GM21786 (cell line): ENCODE data around the gene GPR33.
"Not testable (repeated sequence)": the region's sequence is repeated elsewhere in the genome, so short reads cannot be mapped to it uniquely, and the experiment has no call there.

Source experiments
- ATAC-seq: cut with Tn5 transposase; IDR thresholded peaks from one replicate; pipeline ENCODE4 v1.9.1; 2021; ENCODE audit not compliant: unreplicated experiment

Gene GPR33

GRCh38 chr14:31462450-31462849 is 25.4 kb downstream of the GPR33 start:
- not testable (repeated sequence) for ATAC-seq

GRCh38 chr14:31461545-31461944 is 26.3 kb downstream of the GPR33 start:
- no peak for ATAC-seq

- ATAC-seq: peak; percentile 1
These were observed 29.9 kb downstream of the GPR33 start for GRCh38 chr14:31457665-31458659.

GRCh38 chr14:31456841-31457664 is 30.8 kb downstream of the GPR33 start, which contains the start of gene DTD2:
Gene DTD2 (minus strand): TSS chr14:31457506. CDS start chr14:31457393, 113 bp downstream.
- ATAC-seq: peak; percentile 98

GRCh38 chr14:31449971-31450610 is 37.7 kb downstream of the GPR33 start:
- ATAC-seq: peak; percentile 60

GRCh38 chr14:31449136-31449535 is 38.7 kb downstream of the GPR33 start:
- ATAC-seq: no peak

GRCh38 chr14:31445703-31446102 is 42.1 kb downstream of the GPR33 start:
- ATAC-seq: no peak

- no peak for ATAC-seq
These were observed 45.6 kb downstream of the GPR33 start for GRCh38 chr14:31442284-31442683.

- ATAC-seq: no peak
These were observed 46.3 kb downstream of the GPR33 start for GRCh38 chr14:31441273-31442111.

- no peak for ATAC-seq
These were observed 47.6 kb downstream of the GPR33 start for GRCh38 chr14:31440280-31440679.

- no peak for ATAC-seq
These were observed 48.3 kb downstream of the GPR33 start for GRCh38 chr14:31439561-31439960.

- not testable (repeated sequence) for ATAC-seq
These were observed 50.7 kb downstream of the GPR33 start for GRCh38 chr14:31437045-31437691.

GRCh38 chr14:31435276-31435675 is 52.6 kb downstream of the GPR33 start:
- ATAC-seq: no peak
